GM08714 (cell line): ENCODE results near the gene RDM1.
"Not testable (repeated sequence)": the region's sequence is repeated elsewhere in the genome, so short reads cannot be mapped to it uniquely, and the experiment has no call there.

Source experiments
- H3K4me3 ChIP-seq: fragments of 200-500 bp; sonication (Bioruptor generic); 2 replicates; pipeline ENCODE4 v1.5.1; 2014; ENCODE audit warnings: mild to moderate bottlenecking, low read length, inconsistent platforms
- ZNF274 ChIP-seq: IDR thresholded peaks from 2 replicates; pipeline ENCODE4 v1.6.1; 2012; ENCODE audit warnings: mild to moderate bottlenecking, low read depth, low read length

Gene RDM1

GRCh38 chr17:35915153-35915964 lies 15.2 kb downstream of the RDM1 start:
- no peak overlapping the region for H3K4me3 ChIP-seq
- TF ChIP-seq ZNF274: no peak

GRCh38 chr17:35914354-35914753 lies 16.2 kb downstream of the RDM1 start:
- no peak for TF ChIP-seq ZNF274
- no peak overlapping the region for H3K4me3 ChIP-seq

GRCh38 chr17:35913609-35914008 lies 17.0 kb downstream of the RDM1 start:
- TF ChIP-seq ZNF274: no peak
- no peak overlapping the region for H3K4me3 ChIP-seq

- TF ChIP-seq ZNF274: no peak
- H3K4me3 ChIP-seq: no peak overlapping the region
These were observed 17.6 kb downstream of the RDM1 start for GRCh38 chr17:35912942-35913341.

- no peak for TF ChIP-seq ZNF274
- H3K4me3 ChIP-seq: no peak overlapping the region
These were observed 18.1 kb downstream of the RDM1 start for GRCh38 chr17:35912339-35912912.

GRCh38 chr17:35909408-35909807 lies 21.2 kb downstream of the RDM1 start:
- TF ChIP-seq ZNF274: no peak
- H3K4me3 ChIP-seq: no peak overlapping the region

- TF ChIP-seq ZNF274: no peak
- no peak overlapping the region for H3K4me3 ChIP-seq
These were observed 22.9 kb downstream of the RDM1 start for GRCh38 chr17:35907691-35908090.

- no peak for TF ChIP-seq ZNF274
- H3K4me3 ChIP-seq: no peak overlapping the region
These were observed 23.5 kb downstream of the RDM1 start for GRCh38 chr17:35906926-35907637.

GRCh38 chr17:35906191-35906925 lies 24.2 kb downstream of the RDM1 start:
- no peak overlapping the region for H3K4me3 ChIP-seq
- no peak for TF ChIP-seq ZNF274

- H3K4me3 ChIP-seq: no peak overlapping the region
- no peak for TF ChIP-seq ZNF274
These were observed 27.1 kb downstream of the RDM1 start for GRCh38 chr17:35903451-35903850.

GRCh38 chr17:35901631-35902175 lies 28.9 kb downstream of the RDM1 start:
- no peak overlapping the region for H3K4me3 ChIP-seq
- TF ChIP-seq ZNF274: no peak

GRCh38 chr17:35900708-35901480 lies 29.7 kb downstream of the RDM1 start:
- TF ChIP-seq ZNF274: no peak
- no peak overlapping the region for H3K4me3 ChIP-seq

- no peak for TF ChIP-seq ZNF274
- no peak overlapping the region for H3K4me3 ChIP-seq
These were observed 30.3 kb downstream of the RDM1 start for GRCh38 chr17:35900280-35900679.

GRCh38 chr17:35898283-35899070 lies 32.1 kb downstream of the RDM1 start:
- no peak for TF ChIP-seq ZNF274
- H3K4me3 ChIP-seq: no peak overlapping the region

- not testable (repeated sequence) for H3K4me3 ChIP-seq
These were observed 32.8 kb downstream of the RDM1 start for GRCh38 chr17:35897772-35898171.
